BJ (cell line): ENCODE results near the gene ELFN1. TPM values are rescaled to one million over a fixed set of nuclear protein-coding genes. Genes with fewer than 3 reads are reported as not detected.

Experiments
- CTCF ChIA-PET: fragments of 350-600 bp; formaldehyde crosslinking; extraction: SDS; loops from one replicate; lab custom pipeline; 2021; ENCODE audit warnings: antibody characterized with exemption, inconsistent platforms; lab: Yijun Ruan, JAX
- POLR2A ChIA-PET: fragments of 300-600 bp; sonication (Branson Sonifier 250); formaldehyde crosslinking; extraction: SDS; loops from one replicate; lab custom pipeline; 2021; ENCODE audit warnings: antibody characterized with exemption; lab: Charles Lee
- DNase-seq: peaks from one replicate; pipeline ENCODE4 v3.0.0-alpha.2; 2011; ENCODE audit warnings: low read depth
- H3K27me3 ChIP-seq: 2 replicates; pipeline ENCODE4 v1.6.0; 2011; ENCODE audit warnings: low read length; ENCODE audit not compliant: control insufficient read depth, insufficient read depth
- H3K36me3 ChIP-seq: 2 replicates; pipeline ENCODE4 v1.5.1; 2011; ENCODE audit warnings: low read length; ENCODE audit not compliant: control insufficient read depth, insufficient read depth
- H3K4me3 ChIP-seq: 2 replicates; pipeline ENCODE4 v1.5.1; 2011; ENCODE audit warnings: low read depth, mild to moderate bottlenecking, control low read depth, low read length
- CTCF ChIP-seq: IDR thresholded peaks from 2 replicates; pipeline ENCODE4 v1.5.1; 2011; ENCODE audit warnings: low read depth, mild to moderate bottlenecking, control low read depth, inconsistent platforms, low read length, moderate library complexity; ENCODE audit not compliant: insufficient read depth
- polyA plus RNA-seq: library from polyadenylated mRNA; depleted of rRNA; stranded (reverse); fragments of >200 nt; gene quantifications from 2 replicates; pipeline ENCODE4 v1.2.3, GENCODE V29; 2011

ELFN1 gene
- polyA plus RNA-seq, 1 experiment, result 1.7 TPM

- H3K36me3 ChIP-seq, result no peaks in the 10 kb centered on the region
- H3K27me3 ChIP-seq, result no peaks in the 10 kb centered on the region
- CTCF ChIA-PET, result no interaction called here
- H3K4me3 ChIP-seq, result no peak overlapping the region
- POLR2A ChIA-PET, result no interaction called here
- no peak for TF ChIP-seq CTCF
- no peak for DNase-seq
These were observed 49.8 kb downstream of the ELFN1 start for GRCh38 chr7:1719913-1720312.

GRCh38 chr7:1720326-1720725 lies 50.2 kb downstream of the ELFN1 start:
- no peak overlapping the region for H3K4me3 ChIP-seq
- no peaks in the 10 kb centered on the region for H3K36me3 ChIP-seq
- no peak for DNase-seq
- TF ChIP-seq CTCF, result no peak
- H3K27me3 ChIP-seq, result no peaks in the 10 kb centered on the region
- ChIA-PET POLR2A (no interaction called here), CTCF (no interaction called here)

- no peak for DNase-seq
- POLR2A ChIA-PET, result no interaction called here
- Histone ChIP-seq H3K4me3 (no peak overlapping the region), H3K36me3 (no peaks in the 10 kb centered on the region), H3K27me3 (no peaks in the 10 kb centered on the region)
- CTCF ChIA-PET, result no interaction called here
- TF ChIP-seq CTCF, result no peak
These were observed 51.1 kb downstream of the ELFN1 start for GRCh38 chr7:1721047-1721690.

- Histone ChIP-seq H3K36me3 (no peaks in the 10 kb centered on the region), H3K4me3 (no peak overlapping the region), H3K27me3 (no peaks in the 10 kb centered on the region)
- ChIA-PET CTCF (no interaction called here), POLR2A (no interaction called here)
- DNase-seq, result no peak
- no peak for TF ChIP-seq CTCF
These were observed 53.2 kb downstream of the ELFN1 start for GRCh38 chr7:1723254-1723653.

- Histone ChIP-seq H3K27me3 (no peaks in the 10 kb centered on the region), H3K36me3 (no peaks in the 10 kb centered on the region), H3K4me3 (no peak overlapping the region)
- no peak for DNase-seq
- ChIA-PET CTCF (no interaction called here), POLR2A (no interaction called here)
- no peak for TF ChIP-seq CTCF
These were observed 54.2 kb downstream of the ELFN1 start for GRCh38 chr7:1724118-1724910.
